Esophagus squamous epithelium (tissue), 5 donors: ENCODE data around the gene KCNAB1. TPM values are rescaled to one million over a fixed set of nuclear protein-coding genes. Genes with fewer than 3 reads are reported as not detected.

Experiments used
- DNase-seq: peaks from one replicate; lab custom pipeline; 2025; lab: John Stamatoyannopoulos, UW
- H3K27ac ChIP-seq, 4 donors: fragments of 200-600 bp; sonication (generic); one replicate each; pipeline ENCODE4 v1.5.1; 2016 to 2019; ENCODE audit warnings: mild to moderate bottlenecking in 1 of 4
- H3K27me3 ChIP-seq, 4 donors: fragments of 200-600 bp; sonication (generic); 1 replicate in 3 of 4; 2 replicates in 1 of 4; pipeline versions ENCODE4 v1.5.1 to v1.6.0; 2017 to 2021; ENCODE audit warnings: antibody characterized with exemption in 1 of 4
- H3K36me3 ChIP-seq, 3 donors: fragments of 200-600 bp; sonication (generic); one replicate each; pipeline ENCODE4 v1.5.1; 2016 to 2019
- H3K4me1 ChIP-seq, 3 donors: fragments of 200-600 bp; sonication (generic); one replicate each; pipeline ENCODE4 v1.5.1; 2017 to 2019
- H3K4me3 ChIP-seq, 4 donors: fragments of 200-600 bp; sonication (generic); 1 replicate in 3 of 4; 2 replicates in 1 of 4; pipeline ENCODE4 v1.5.1; 2016 to 2019; ENCODE audit warnings: mild to moderate bottlenecking in 2 of 4, moderate library complexity in 1 of 4
- H3K9me3 ChIP-seq, 3 donors: fragments of 200-600 bp; sonication (generic); one replicate each; pipeline ENCODE4 v1.5.1; 2016 to 2019
- POLR2A ChIP-seq, 4 donors: fragments of 450-650 bp; IDR thresholded peaks; one replicate each; pipeline ENCODE4 v1.6.1; 2017; ENCODE audit warnings: antibody characterized with exemption in 4 of 4, mild to moderate bottlenecking in 4 of 4, moderate library complexity in 3 of 4
- WGBS, 2 donors: methylation state at CpG; one replicate each; pipeline ENCODE4 v1.1.5; 2018; 5-methylcytosine and 5-hydroxymethylcytosine counted together
- intact Hi-C: fragments of 100-400 bp; cut with DNase I; formaldehyde crosslinking; loops from one replicate; pipeline ENCODE4 v1.15.0; 2022
- total RNA-seq, 4 donors: library from RNA; depleted of rRNA; stranded (reverse); fragments of >200 nt; gene quantifications; one replicate each; pipeline ENCODE4 v1.1.0, GENCODE V29; 2016
- TF ChIP-seq, protein P1 (sequence below), 6 experiments: fragments of 450-650 bp in 4 of 6; fragments of 200-600 bp in 2 of 6; sonication (generic) in 2 of 6; IDR thresholded peaks; one replicate each; pipeline ENCODE4 v1.5.1; 2016 to 2019; ENCODE audit warnings: antibody characterized with exemption in 6 of 6, mild to moderate bottlenecking in 4 of 6, moderate library complexity in 4 of 6
- donor health status: DM: yes; HTN: yes; CAD: no.

Gene KCNAB1
- total RNA-seq, 4 donors from 2014 or later = 0.40 to 6.6 (median 1.3) TPM

DNA sequence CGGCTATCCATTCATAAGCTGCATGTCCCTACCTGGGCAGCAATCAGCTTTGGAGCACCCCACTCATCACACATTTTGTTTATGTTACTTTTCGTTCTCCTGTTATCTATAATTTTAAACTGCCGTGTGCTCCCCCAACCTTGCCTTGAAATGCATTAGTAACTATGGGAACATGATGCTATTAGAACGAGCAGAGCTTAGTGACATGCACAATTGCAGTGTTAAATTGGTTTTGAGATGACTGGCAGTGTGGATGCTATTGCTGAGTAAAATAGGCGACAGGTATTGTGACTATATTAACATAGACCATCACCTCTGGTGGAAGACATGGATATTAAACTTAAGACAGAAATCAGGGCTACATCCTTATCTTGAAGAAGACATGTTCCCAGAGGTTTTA lies 191.6 kb downstream of the KCNAB1 start:
- intact Hi-C loops = no loop called here
- DNase-seq = no peak
- no peak for TF ChIP-seq POLR2A (IDR thresholded peaks at IDR 0.05)
- TF ChIP-seq, protein P1, sequence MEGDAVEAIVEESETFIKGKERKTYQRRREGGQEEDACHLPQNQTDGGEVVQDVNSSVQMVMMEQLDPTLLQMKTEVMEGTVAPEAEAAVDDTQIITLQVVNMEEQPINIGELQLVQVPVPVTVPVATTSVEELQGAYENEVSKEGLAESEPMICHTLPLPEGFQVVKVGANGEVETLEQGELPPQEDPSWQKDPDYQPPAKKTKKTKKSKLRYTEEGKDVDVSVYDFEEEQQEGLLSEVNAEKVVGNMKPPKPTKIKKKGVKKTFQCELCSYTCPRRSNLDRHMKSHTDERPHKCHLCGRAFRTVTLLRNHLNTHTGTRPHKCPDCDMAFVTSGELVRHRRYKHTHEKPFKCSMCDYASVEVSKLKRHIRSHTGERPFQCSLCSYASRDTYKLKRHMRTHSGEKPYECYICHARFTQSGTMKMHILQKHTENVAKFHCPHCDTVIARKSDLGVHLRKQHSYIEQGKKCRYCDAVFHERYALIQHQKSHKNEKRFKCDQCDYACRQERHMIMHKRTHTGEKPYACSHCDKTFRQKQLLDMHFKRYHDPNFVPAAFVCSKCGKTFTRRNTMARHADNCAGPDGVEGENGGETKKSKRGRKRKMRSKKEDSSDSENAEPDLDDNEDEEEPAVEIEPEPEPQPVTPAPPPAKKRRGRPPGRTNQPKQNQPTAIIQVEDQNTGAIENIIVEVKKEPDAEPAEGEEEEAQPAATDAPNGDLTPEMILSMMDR (IDR thresholded peaks at IDR 0.05) = no peak
- H3K36me3 ChIP-seq = no peaks in the 10 kb centered on the region
- 74% methylated on average over 5 of the region's 5 CpGs for WGBS, 2 donors
- H3K4me1 ChIP-seq = no peaks in the 10 kb centered on the region
- H3K27me3 ChIP-seq = no peaks in the 10 kb centered on the region
- H3K4me3 ChIP-seq = no peak overlapping the region
- H3K27ac ChIP-seq = no peak overlapping the region
- H3K9me3 ChIP-seq = no peaks in the 10 kb centered on the region

DNA sequence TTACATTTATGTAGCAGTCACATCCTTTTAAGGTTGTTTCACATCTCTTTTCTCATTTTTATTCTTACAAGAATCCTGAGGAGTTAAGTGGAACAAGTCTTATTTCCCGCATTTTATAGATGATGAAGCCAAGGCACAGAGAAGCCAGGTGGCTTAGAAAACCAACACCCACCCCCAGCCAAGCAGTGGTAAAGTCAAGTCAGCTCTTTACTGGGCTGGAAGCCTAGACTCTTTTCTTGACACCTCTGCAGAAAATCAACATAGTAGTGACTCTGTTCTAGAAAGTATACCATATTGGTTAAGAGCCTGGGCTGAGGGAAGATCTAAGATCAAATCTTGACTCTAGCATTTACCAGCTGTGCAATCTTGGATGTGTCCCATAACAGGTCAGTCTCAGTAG lies 195.7 kb downstream of the KCNAB1 start:
- no peak for DNase-seq
- Histone ChIP-seq H3K36me3 (no peaks in the 10 kb centered on the region), H3K4me3 (no peak overlapping the region), H3K27ac (no peak overlapping the region), H3K27me3 (no peaks in the 10 kb centered on the region), H3K9me3 (no peaks in the 10 kb centered on the region), H3K4me1 (no peaks in the 10 kb centered on the region)
- 83 to 91% methylated on average over 1 of the region's 1 CpG for WGBS, 2 donors
- TF ChIP-seq, protein P1 (IDR thresholded peaks at IDR 0.05) = no peak
- no peak for TF ChIP-seq POLR2A (IDR thresholded peaks at IDR 0.05)
- intact Hi-C loops = no loop called here

DNA sequence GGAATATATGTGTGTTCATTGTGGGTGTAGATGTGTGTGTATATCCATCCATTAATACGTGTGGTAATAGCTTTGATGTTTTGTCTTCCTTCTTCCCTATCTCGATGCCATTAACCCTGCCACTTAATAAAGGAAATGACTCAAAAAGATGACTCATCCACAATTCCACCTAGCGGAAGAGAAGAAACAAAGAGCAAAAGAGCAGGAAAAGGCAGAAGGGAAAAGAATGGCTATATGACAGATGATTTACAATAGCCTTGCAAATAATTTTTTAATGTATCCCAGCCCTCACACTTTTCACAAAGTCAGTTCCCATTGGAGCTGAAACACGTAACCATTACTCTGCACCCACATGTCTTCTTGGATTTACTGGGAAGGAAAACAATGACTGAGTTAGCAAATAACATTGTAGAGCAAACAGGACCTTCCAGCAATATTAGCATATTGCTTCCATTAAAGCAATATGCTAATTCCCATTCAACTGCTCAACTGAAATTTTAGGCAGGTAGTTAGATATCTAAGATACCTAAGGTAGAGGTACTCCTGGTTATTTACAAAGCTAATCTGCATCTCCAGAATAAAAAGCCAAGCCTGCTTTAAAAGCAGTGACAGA lies 197.2 kb downstream of the KCNAB1 start:
- H3K27ac ChIP-seq = no peak overlapping the region
- no peaks in the 10 kb centered on the region for H3K36me3 ChIP-seq
- TF ChIP-seq, protein P1 (IDR thresholded peaks at IDR 0.05) = peak in 1 of 6 experiments; percentile 6
- no peak for TF ChIP-seq POLR2A (IDR thresholded peaks at IDR 0.05)
- WGBS, 2 donors = 22 to 27% methylated on average over 4 of the region's 4 CpGs
- intact Hi-C loops = no loop called here
- no peak overlapping the region for H3K4me3 ChIP-seq
- H3K4me1 ChIP-seq = no peaks in the 10 kb centered on the region
- DNase-seq = no peak
- no peaks in the 10 kb centered on the region for H3K9me3 ChIP-seq
- H3K27me3 ChIP-seq = no peaks in the 10 kb centered on the region

DNA sequence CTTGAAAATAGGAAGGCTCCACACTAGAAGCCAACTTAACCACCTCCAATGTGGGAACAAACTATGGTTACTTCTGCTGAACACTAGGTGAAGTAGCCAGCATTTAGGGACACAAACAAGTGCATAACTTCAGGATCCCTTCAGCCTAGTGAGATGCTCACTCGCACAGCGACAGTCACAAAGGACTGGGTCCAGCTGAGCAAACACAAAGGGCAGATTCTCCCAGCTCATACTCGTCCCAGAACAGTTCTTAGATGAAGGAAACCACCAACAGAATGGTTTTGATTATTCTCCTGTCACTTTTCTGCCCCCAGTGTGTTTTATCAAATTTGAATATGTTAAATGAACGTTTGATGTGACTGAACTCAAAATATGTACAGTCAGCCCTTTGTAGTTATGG lies 201.6 kb downstream of the KCNAB1 start:
- Histone ChIP-seq H3K27ac (no peak overlapping the region), H3K4me3 (no peak overlapping the region), H3K9me3 (no peaks in the 10 kb centered on the region), H3K4me1 (no peaks in the 10 kb centered on the region), H3K27me3 (no peaks in the 10 kb centered on the region), H3K36me3 (no peaks in the 10 kb centered on the region)
- intact Hi-C loops = no loop called here
- WGBS, 2 donors = 63 to 68% methylated on average over 4 of the region's 4 CpGs
- TF ChIP-seq, protein P1 (IDR thresholded peaks at IDR 0.05) = no peak
- no peak for TF ChIP-seq POLR2A (IDR thresholded peaks at IDR 0.05)
- DNase-seq = no peak

DNA sequence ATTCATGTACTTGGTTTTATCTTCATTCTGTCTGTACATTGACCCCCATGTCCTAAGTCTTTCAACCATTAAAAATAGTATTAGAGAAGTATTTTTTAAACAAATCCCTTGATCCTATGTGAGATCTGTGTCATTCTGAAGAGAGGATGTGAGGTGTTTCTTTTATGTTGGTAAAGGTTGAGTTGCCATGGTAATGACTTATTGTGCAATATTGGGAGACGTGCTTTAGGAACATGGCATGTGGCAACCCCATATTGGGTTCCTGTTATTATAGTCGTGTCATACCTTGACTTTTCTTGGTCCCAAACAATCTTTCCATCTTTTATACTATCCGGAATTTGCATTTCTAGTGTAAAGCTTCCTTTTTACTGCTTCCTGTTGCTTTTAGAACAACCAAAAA lies 203.1 kb downstream of the KCNAB1 start:
- no peak for DNase-seq
- WGBS, 2 donors = 28 to 49% methylated on average over 3 of the region's 3 CpGs
- intact Hi-C loops = no loop called here

More for the DNA sequence above, 203.1 kb downstream of the KCNAB1 start:
- Histone ChIP-seq H3K4me3 (no peak overlapping the region), H3K36me3 (no peaks in the 10 kb centered on the region), H3K9me3 (no peaks in the 10 kb centered on the region), H3K27me3 (no peaks in the 10 kb centered on the region), H3K4me1 (no peaks in the 10 kb centered on the region), H3K27ac (no peak overlapping the region)
- TF ChIP-seq POLR2A (IDR thresholded peaks at IDR 0.05) = no peak
- TF ChIP-seq, protein P1 (IDR thresholded peaks at IDR 0.05) = no peak
